A549 (cell line): ENCODE measurements around the gene PDCD10. TPM values are rescaled to one million over a fixed set of nuclear protein-coding genes. Genes with fewer than 3 reads are reported as not detected.

Source experiments
- ATAC-seq, 2 experiments: fragments of 200-7000 bp in 1 of 2; fragments of >200 bp in 1 of 2; cut with Nextera tagmentation in 1 of 2; cut with Tn5 transposase in 1 of 2; 3 replicates each; pipeline versions ENCODE4 v1.8.0 to v1.9.1; 2018 to 2020; ENCODE audit warnings: mild to moderate bottlenecking in 1 of 2, moderate library complexity in 1 of 2
- CTCF ChIA-PET: fragments of 300-600 bp; sonication (Branson Sonifier 250); formaldehyde crosslinking; extraction: SDS; loops from one replicate; lab custom pipeline; 2021; ENCODE audit warnings: antibody characterized with exemption, inconsistent platforms; lab: Yijun Ruan, JAX
- POLR2A ChIA-PET: fragments of 350-600 bp; formaldehyde crosslinking; extraction: SDS; loops from one replicate; lab custom pipeline; 2021; ENCODE audit warnings: antibody characterized with exemption, inconsistent platforms; lab: Yijun Ruan, JAX
- DNase-seq, 2 experiments: peaks; one replicate each; pipeline versions ENCODE4 v3.0.0 to v3.0.0-alpha.2; 2011 to 2016; ENCODE audit warnings: low read depth in 1 of 2, low spot score in 1 of 2
- FAIRE-seq: peaks from 2 replicates; lab custom pipeline; 2011; peaks lifted over from hg19 to GRCh38; lab: Jason Lieb, UNC
- H3K27ac ChIP-seq, 2 experiments: fragments of >200 bp; sonication (Bioruptor Twin); formaldehyde crosslinking; 3 replicates each; pipeline ENCODE4 v1.5.1; 2016 to 2017
- H3K4me1 ChIP-seq: fragments of >200 bp; sonication (Bioruptor Twin); formaldehyde crosslinking; 3 replicates; pipeline ENCODE4 v1.6.1; 2016
- H3K4me2 ChIP-seq: fragments of >200 bp; sonication (Bioruptor Twin); formaldehyde crosslinking; 3 replicates; pipeline ENCODE4 v1.6.1; 2016
- H3K4me3 ChIP-seq: fragments of >200 bp; sonication (Bioruptor Twin); formaldehyde crosslinking; 3 replicates; pipeline ENCODE4 v1.5.1; 2016
- H3K9me3 ChIP-seq: fragments of >200 bp; sonication (Bioruptor Twin); formaldehyde crosslinking; 3 replicates; pipeline ENCODE4 v1.6.1; 2016
- CBX8 ChIP-seq: fragments of 200-600 bp; sonication (generic); IDR thresholded peaks from 2 replicates; pipeline ENCODE4 v1.6.1; 2016
- CEBPB ChIP-seq, 2 experiments: fragments of >200 bp in 1 of 2; sonication (Bioruptor Twin) in 1 of 2; formaldehyde crosslinking in 1 of 2; IDR thresholded peaks; 2 replicates each; pipeline ENCODE4 v1.6.1; 2012 to 2016
- EHMT2 ChIP-seq: fragments of 200-600 bp; sonication (generic); IDR thresholded peaks from 2 replicates; pipeline ENCODE4 v1.6.1; 2016; ENCODE audit warnings: antibody characterized with exemption, low read depth, mild to moderate bottlenecking, moderate library complexity
- EP300 ChIP-seq, 2 experiments: fragments of >200 bp; sonication (Bioruptor Twin); formaldehyde crosslinking; IDR thresholded peaks; 2 replicates in 1 of 2; 3 replicates in 1 of 2; pipeline ENCODE4 v1.6.1; 2016 to 2017
- ESRRA ChIP-seq: fragments of 150-350 bp; IDR thresholded peaks from 2 replicates; pipeline ENCODE4 v1.6.1; 2014; ENCODE audit warnings: mild to moderate bottlenecking, low read length, borderline replicate concordance
- FOSB ChIP-seq: fragments of 250-450 bp; sonication (Bioruptor Pico); IDR thresholded peaks from 2 replicates; pipeline ENCODE4 v1.5.0; 2020; ENCODE audit warnings: mild to moderate bottlenecking, moderate library complexity
- HDAC2 ChIP-seq: fragments of 200-600 bp; sonication (generic); IDR thresholded peaks from 2 replicates; pipeline ENCODE4 v1.6.1; 2016
- HES2 ChIP-seq: fragments of >200 bp; sonication (Bioruptor Twin); formaldehyde crosslinking; IDR thresholded peaks from 2 replicates; pipeline ENCODE4 v1.6.1; 2016
- HEYL ChIP-seq: fragments of 250-450 bp; sonication (Bioruptor Pico); IDR thresholded peaks from 2 replicates; pipeline ENCODE4 v1.8.0; 2021; ENCODE audit warnings: mild to moderate bottlenecking, moderate library complexity
- JUN ChIP-seq, 2 experiments: fragments of >200 bp; sonication (Bioruptor Twin); formaldehyde crosslinking; IDR thresholded peaks; 2 replicates in 1 of 2; 3 replicates in 1 of 2; pipeline ENCODE4 v1.6.1; 2016 to 2017
- KDM1A ChIP-seq: fragments of 200-600 bp; sonication (generic); IDR thresholded peaks from 2 replicates; pipeline ENCODE4 v1.6.1; 2016; ENCODE audit warnings: low read depth, mild to moderate bottlenecking
- MYC ChIP-seq: IDR thresholded peaks from 2 replicates; pipeline ENCODE4 v1.6.1; 2012; ENCODE audit warnings: mild to moderate bottlenecking, inconsistent platforms, low read length, improper control_type of control experiment, borderline replicate concordance
- POLR2A ChIP-seq: IDR thresholded peaks from 2 replicates; pipeline ENCODE4 v1.6.1; 2012; ENCODE audit warnings: mild to moderate bottlenecking, low read length
- RAD21 ChIP-seq, 2 experiments: fragments of >200 bp in 1 of 2; sonication (Bioruptor Twin) in 1 of 2; formaldehyde crosslinking in 1 of 2; IDR thresholded peaks in 1 of 2; conservative IDR thresholded peaks in 1 of 2; 2 replicates in 1 of 2; 3 replicates in 1 of 2; pipeline ENCODE4 v1.6.1; 2012 to 2018; ENCODE audit warnings: inconsistent platforms in 1 of 2
- RCOR1 ChIP-seq: fragments of 150-350 bp; IDR thresholded peaks from 2 replicates; pipeline ENCODE4 v1.6.1; 2014; ENCODE audit warnings: antibody characterized with exemption, low read length, low read depth
- REST ChIP-seq: fragments of 200-600 bp; sonication (generic); IDR thresholded peaks from 2 replicates; pipeline ENCODE4 v1.6.1; 2016; ENCODE audit warnings: antibody characterized with exemption, mild to moderate bottlenecking, moderate library complexity
- RFX5 ChIP-seq: fragments of 450-650 bp; IDR thresholded peaks from 2 replicates; pipeline ENCODE4 v1.7.1; 2014; ENCODE audit warnings: antibody characterized with exemption, mild to moderate bottlenecking, moderate library complexity
- SREBF2 ChIP-seq: fragments of 450-650 bp; IDR thresholded peaks from 2 replicates; pipeline ENCODE4 v1.6.1; 2014; ENCODE audit warnings: mild to moderate bottlenecking, moderate library complexity
- TP53 ChIP-seq: fragments of 250-450 bp; sonication (Bioruptor Pico); IDR thresholded peaks from 2 replicates; pipeline ENCODE4 v1.5.0; 2021; ENCODE audit warnings: mild to moderate bottlenecking, moderate library complexity
- WGBS: methylation state at CpG from one replicate; pipeline ENCODE4 v1.1.6; 2017; ENCODE audit errors: missing lambda C conversion rate; 5-methylcytosine and 5-hydroxymethylcytosine counted together
- polyA plus RNA-seq, 4 experiments: library from polyadenylated mRNA; depleted of rRNA in 3 of 4; stranded (reverse); fragments of >200 nt; fragmentation: RNase III in 1 of 4; extraction: RNeasy Plus Mini Kit Qiagen cat#74134 plus additional on column Dnase treatment in 1 of 4; gene quantifications; 2 replicates in 3 of 4; 3 replicates in 1 of 4; pipeline ENCODE4 v1.2.3, GENCODE V29; 2011 to 2017

The PDCD10 gene
- polyA plus RNA-seq, 2 of the 4 experiments (the other 2 are of a cell fraction): 53.7 to 100 TPM

- no peak for TF ChIP-seq RAD21 (conservative IDR thresholded peaks at IDR 0.05 in 1 of 2, IDR thresholded peaks at IDR 0.05 in 1 of 2)
- no peak for TF ChIP-seq JUN (IDR thresholded peaks at IDR 0.05)
- no peak for TF ChIP-seq CBX8
These were observed 38.3 kb upstream of the PDCD10 start (continued) for GRCh38 chr3:167772992-167773391.

GRCh38 chr3:167762296-167762695 is 27.6 kb upstream of the PDCD10 start:
- Histone ChIP-seq H3K4me1 (no peaks in the 10 kb centered on the region), H3K9me3 (no peaks in the 10 kb centered on the region), H3K27ac (no peak overlapping the region), H3K4me3 (no peak overlapping the region), H3K4me2 (no peak overlapping the region)
- FAIRE-seq (no peak), DNase-seq (no peak), ATAC-seq (no peak)
- WGBS: 5% methylated on average over 2 of the region's 2 CpGs
- TF ChIP-seq RCOR1 (no peak), RFX5 (no peak), KDM1A (no peak), REST (no peak), CBX8 (no peak), CEBPB (IDR thresholded peaks at IDR 0.05) (no peak), HDAC2 (no peak), TP53 (CRISPR knock-in tag) (no peak), FOSB (CRISPR knock-in tag) (no peak), MYC (no peak)
- ChIA-PET CTCF (no interaction called here), POLR2A (no interaction called here)

- ChIA-PET POLR2A (no interaction called here), CTCF (no interaction called here)
- ATAC-seq (no peak), DNase-seq (no peak), FAIRE-seq (no peak)
- Histone ChIP-seq H3K27ac (no peak overlapping the region), H3K4me1 (no peaks in the 10 kb centered on the region), H3K9me3 (no peaks in the 10 kb centered on the region), H3K4me3 (no peak overlapping the region), H3K4me2 (no peak overlapping the region)
- TF ChIP-seq REST (no peak), FOSB (CRISPR knock-in tag) (no peak), KDM1A (no peak), SREBF2 (no peak), HES2 (no peak)
- 25% methylated on average over 1 of the region's 1 CpG for WGBS
These were observed 26.6 kb upstream of the PDCD10 start for GRCh38 chr3:167761302-167761701.

- ChIA-PET CTCF (no interaction called here), POLR2A (no interaction called here)
- TF ChIP-seq HEYL (CRISPR knock-in tag) (no peak), EP300 (IDR thresholded peaks at IDR 0.05) (no peak), MYC (no peak), POLR2A (no peak), EHMT2 (no peak), JUN (IDR thresholded peaks at IDR 0.05) (no peak), ESRRA (no peak)
- ATAC-seq (no peak), DNase-seq (no peak), FAIRE-seq (no peak)
- Histone ChIP-seq H3K4me2 (no peak overlapping the region), H3K27ac (no peak overlapping the region), H3K9me3 (no peaks in the 10 kb centered on the region), H3K4me1 (no peaks in the 10 kb centered on the region), H3K4me3 (no peak overlapping the region)
These were observed 19.4 kb upstream of the PDCD10 start for GRCh38 chr3:167754049-167754448.
